ENCODE results near the gene KIF4A. TPM values are rescaled to one million over a fixed set of nuclear protein-coding genes. Genes with fewer than 3 reads are reported as not detected.
A peak's percentile ranks its signal among the peaks of the same experiment; 100 is the strongest.

The KIF4A gene
- total RNA-seq, 1 donor from 2014 or later: not detected

GRCh38 chrX:70455366-70456202 is 165.7 kb downstream of the KIF4A start:
- Histone ChIP-seq H3K27ac (peak overlapping the region; percentile 84 to 95), H3K4me3 (peak overlapping the region; percentile 51 to 63), H3K27me3 (no peaks in the 10 kb centered on the region), H3K36me3 (no peaks in the 10 kb centered on the region), H3K9me3 (no peaks in the 10 kb centered on the region), H3K4me1 (no peaks in the 10 kb centered on the region)
- no peak for DNase-seq (ENCODE audit: low spot score in 2 of 2)
- intact Hi-C loops (cut with DNase I): loop anchor here (2.0 kb wide), 2 partner anchors 21 to 25 kb away; no protein-coding TSS in a partner anchor
- TF ChIP-seq CTCF (IDR thresholded peaks at IDR 0.05): no peak

- Histone ChIP-seq H3K4me3 (no peak overlapping the region), H3K4me1 (no peaks in the 10 kb centered on the region), H3K36me3 (no peaks in the 10 kb centered on the region), H3K9me3 (no peaks in the 10 kb centered on the region), H3K27me3 (no peaks in the 10 kb centered on the region), H3K27ac (no peak overlapping the region)
- TF ChIP-seq CTCF (IDR thresholded peaks at IDR 0.05): no peak
- intact Hi-C loops (cut with DNase I): no loop called here
- DNase-seq (ENCODE audit: low spot score in 2 of 2): no peak
Observed at GRCh38 chrX:70456256-70456655, 166.4 kb downstream of the KIF4A start.

GRCh38 chrX:70461026-70461425 is 171.1 kb downstream of the KIF4A start:
- no peak for DNase-seq (ENCODE audit: low spot score in 2 of 2)
- Histone ChIP-seq H3K4me1 (no peaks in the 10 kb centered on the region), H3K36me3 (no peaks in the 10 kb centered on the region), H3K27ac (no peak overlapping the region), H3K9me3 (no peaks in the 10 kb centered on the region), H3K4me3 (no peak overlapping the region), H3K27me3 (no peaks in the 10 kb centered on the region)
- TF ChIP-seq CTCF (IDR thresholded peaks at IDR 0.05): no peak
- intact Hi-C loops (cut with DNase I): no loop called here

- Histone ChIP-seq H3K36me3 (peaks cover 0 to 4% of the 10 kb centered on the region in 2 donors), H3K9me3 (no peaks in the 10 kb centered on the region), H3K4me3 (no peak overlapping the region), H3K27ac (peak overlapping the region in 1 of 2 donors; percentile 12), H3K27me3 (no peaks in the 10 kb centered on the region), H3K4me1 (no peaks in the 10 kb centered on the region)
- no peak for TF ChIP-seq CTCF (IDR thresholded peaks at IDR 0.05)
- intact Hi-C loops (cut with DNase I): no loop called here
- no peak for DNase-seq (ENCODE audit: low spot score in 2 of 2)
Observed at GRCh38 chrX:70464051-70464450, 174.1 kb downstream of the KIF4A start.

- Histone ChIP-seq H3K4me1 (no peaks in the 10 kb centered on the region), H3K27me3 (no peaks in the 10 kb centered on the region), H3K36me3 (peaks cover 0 to 4% of the 10 kb centered on the region in 2 donors), H3K4me3 (no peak overlapping the region), H3K9me3 (no peaks in the 10 kb centered on the region), H3K27ac (no peak overlapping the region)
- intact Hi-C loops (cut with DNase I): no loop called here
- no peak for DNase-seq (ENCODE audit: low spot score in 2 of 2)
- TF ChIP-seq CTCF (IDR thresholded peaks at IDR 0.05): no peak
Observed at GRCh38 chrX:70466968-70467367, 177.1 kb downstream of the KIF4A start.
